H9 (cell line): ENCODE measurements around the gene SGCD. TPM values are rescaled to one million over a fixed set of nuclear protein-coding genes. Genes with fewer than 3 reads are reported as not detected.

Experiments used
- DNase-seq: peaks from one replicate; pipeline ENCODE4 v3.0.0-alpha.2; 2017
- H2AFZ ChIP-seq: one replicate; pipeline ENCODE4 v1.6.1; 2013; ENCODE audit warnings: mild to moderate bottlenecking, low read length, control low read depth, moderate library complexity
- H2AK5ac ChIP-seq: 2 replicates; pipeline ENCODE4 v1.6.1; 2013; ENCODE audit warnings: low read length, control low read depth, mixed read lengths; ENCODE audit not compliant: insufficient read length
- H2BK120ac ChIP-seq: one replicate; pipeline ENCODE4 v1.6.1; 2013; ENCODE audit warnings: low read depth, mild to moderate bottlenecking, low read length, control low read depth, inconsistent platforms; ENCODE audit not compliant: poor library complexity, severe bottlenecking
- H2BK12ac ChIP-seq: 2 replicates; pipeline ENCODE4 v1.6.1; 2013; ENCODE audit warnings: low read length, control low read depth, mixed read lengths, low read depth; ENCODE audit not compliant: insufficient read length
- H2BK15ac ChIP-seq: 2 replicates; pipeline ENCODE4 v1.6.1; 2013; ENCODE audit warnings: low read depth, low read length, control low read depth
- H2BK20ac ChIP-seq: one replicate; pipeline ENCODE4 v1.6.1; 2013; ENCODE audit warnings: low read depth, mild to moderate bottlenecking, low read length, control low read depth, inconsistent platforms; ENCODE audit not compliant: poor library complexity, severe bottlenecking
- H2BK5ac ChIP-seq: 2 replicates; pipeline ENCODE4 v1.6.1; 2013; ENCODE audit warnings: low read length, control low read depth, mixed read lengths; ENCODE audit not compliant: insufficient read length
- H3K14ac ChIP-seq: 2 replicates; pipeline ENCODE4 v1.6.1; 2013; ENCODE audit warnings: low read length, control low read depth; ENCODE audit not compliant: insufficient read depth
- H3K18ac ChIP-seq: 2 replicates; pipeline ENCODE4 v1.6.1; 2013; ENCODE audit warnings: low read depth, mild to moderate bottlenecking, mixed read lengths, low read length, control low read depth; ENCODE audit not compliant: insufficient read length
- H3K23ac ChIP-seq: 2 replicates; pipeline ENCODE4 v1.6.1; 2013; ENCODE audit warnings: low read length, control low read depth, mixed read lengths, low read depth; ENCODE audit not compliant: insufficient read length
- H3K23me2 ChIP-seq: 2 replicates; pipeline ENCODE4 v1.6.1; 2013; ENCODE audit warnings: low read depth, mild to moderate bottlenecking, mixed read lengths, low read length, control low read depth; ENCODE audit not compliant: insufficient read length, poor library complexity, severe bottlenecking
- H3K27ac ChIP-seq: 2 replicates; pipeline ENCODE4 v1.5.1; 2013; ENCODE audit warnings: low read length, control low read depth, mixed read lengths, low read depth; ENCODE audit not compliant: insufficient read length
- H3K27me3 ChIP-seq: 2 replicates; pipeline ENCODE4 v1.6.1; 2013; ENCODE audit warnings: low read length, control low read depth, inconsistent platforms; ENCODE audit not compliant: insufficient read depth
- H3K4ac ChIP-seq: 2 replicates; pipeline ENCODE4 v1.6.1; 2013; ENCODE audit warnings: low read depth, mild to moderate bottlenecking, control low read depth, inconsistent platforms, low read length, moderate library complexity
- H3K4me1 ChIP-seq: 2 replicates; pipeline ENCODE4 v1.6.1; 2013; ENCODE audit warnings: low read length, control low read depth, inconsistent platforms; ENCODE audit not compliant: insufficient read depth
- H3K4me2 ChIP-seq: 2 replicates; pipeline ENCODE4 v1.6.1; 2013; ENCODE audit warnings: low read length, control low read depth, mixed read lengths; ENCODE audit not compliant: insufficient read length, insufficient read depth
- H3K56ac ChIP-seq: 2 replicates; pipeline ENCODE4 v1.6.1; 2013; ENCODE audit warnings: low read depth, mild to moderate bottlenecking, mixed read lengths, low read length, control low read depth; ENCODE audit not compliant: insufficient read length
- H3K79me1 ChIP-seq: 2 replicates; pipeline ENCODE4 v1.6.1; 2013; ENCODE audit warnings: low read depth, mild to moderate bottlenecking, moderate library complexity, low read length, control low read depth, inconsistent platforms; ENCODE audit not compliant: insufficient read depth, poor library complexity, severe bottlenecking
- H3K79me2 ChIP-seq: 2 replicates; pipeline ENCODE4 v1.6.1; 2013; ENCODE audit warnings: low read length, control low read depth, inconsistent platforms; ENCODE audit not compliant: insufficient read depth
- H3K9ac ChIP-seq: 2 replicates; pipeline ENCODE4 v1.6.1; 2013; ENCODE audit warnings: low read length, control low read depth, mixed read lengths; ENCODE audit not compliant: insufficient read length; ENCODE audit errors: extremely low read depth
- H3K9me3 ChIP-seq: one replicate; pipeline ENCODE4 v1.6.1; 2013; ENCODE audit warnings: low read depth, low read length, inconsistent platforms; ENCODE audit not compliant: control insufficient read depth
- H3T11ph ChIP-seq: one replicate; pipeline ENCODE4 v1.6.1; 2013; ENCODE audit warnings: mild to moderate bottlenecking, low read length, control low read depth, inconsistent platforms
- H4K20me1 ChIP-seq: one replicate; pipeline ENCODE4 v1.6.1; 2013; ENCODE audit not compliant: control insufficient read depth, insufficient read length, insufficient read depth
- H4K5ac ChIP-seq: 2 replicates; pipeline ENCODE4 v1.6.1; 2013; ENCODE audit warnings: low read depth, mild to moderate bottlenecking, mixed read lengths, low read length, control low read depth; ENCODE audit not compliant: insufficient read length
- H4K8ac ChIP-seq: replicated peaks from 2 replicates; pipeline ENCODE4 v1.6.1; 2013; ENCODE audit warnings: low read length, control low read depth, mixed read lengths, low read depth; ENCODE audit not compliant: insufficient read length
- H4K91ac ChIP-seq: 2 replicates; pipeline ENCODE4 v1.6.1; 2013; ENCODE audit warnings: low read depth, mild to moderate bottlenecking, moderate library complexity, mixed read lengths, low read length, control low read depth; ENCODE audit not compliant: insufficient read length
- H3K27ac Mint-ChIP-seq, 3 experiments: 2 replicates in 2 of 3; 3 replicates in 1 of 3; pipeline ENCODE4 v1.8.0; 2020 to 2021; ENCODE audit warnings: mixed read lengths in 3 of 3, mild to moderate bottlenecking in 1 of 3, moderate library complexity in 1 of 3
- H3K27me3 Mint-ChIP-seq: 2 replicates; pipeline ENCODE4 v1.8.0; 2021; ENCODE audit warnings: low read depth, mild to moderate bottlenecking, moderate library complexity, mixed read lengths
- H3K36me3 Mint-ChIP-seq, 3 experiments: 2 replicates in 2 of 3; 3 replicates in 1 of 3; pipeline ENCODE4 v1.8.0; 2020 to 2021; ENCODE audit warnings: low read depth in 3 of 3, mixed read lengths in 3 of 3; ENCODE audit not compliant: insufficient read depth in 1 of 3
- H3K4me1 Mint-ChIP-seq, 2 experiments: 2 replicates each; pipeline ENCODE4 v1.8.0; 2020; ENCODE audit warnings: mixed read lengths in 2 of 2
- H3K4me3 Mint-ChIP-seq, 2 experiments: 2 replicates in 1 of 2; 3 replicates in 1 of 2; pipeline ENCODE4 v1.8.0; 2020 to 2021; ENCODE audit warnings: mild to moderate bottlenecking in 2 of 2, mixed read lengths in 2 of 2, moderate library complexity in 1 of 2
- H3K9me3 Mint-ChIP-seq, 2 experiments: 2 replicates in 1 of 2; 3 replicates in 1 of 2; pipeline ENCODE4 v1.8.0; 2020; ENCODE audit warnings: mild to moderate bottlenecking in 2 of 2, mixed read lengths in 2 of 2, moderate library complexity in 1 of 2
- WGBS: extraction: QIAGEN DNeasy Blood & Tissue Kit; methylation state at CpG from one replicate; pipeline ENCODE4 v1.1.7; 2013; ENCODE audit warnings: missing lambda C conversion rate, low lambda C conversion rate, mixed read lengths; ENCODE audit not compliant: insufficient read length; ENCODE audit errors: extremely low coverage; 5-methylcytosine and 5-hydroxymethylcytosine counted together
- total RNA-seq: library from RNA; stranded (reverse); gene quantifications from 2 replicates; pipeline ENCODE4 v1.2.1, GENCODE V29; 2021
- TF ChIP-seq, protein P1 (sequence below): fragments of 200-600 bp; sonication (generic); conservative IDR thresholded peaks from 3 replicates; pipeline ENCODE4 v1.8.0; 2021; ENCODE audit warnings: antibody characterized with exemption, mild to moderate bottlenecking

The SGCD gene
- total RNA-seq, 1 experiment from 2014 or later, result 0.11 TPM

DNA sequence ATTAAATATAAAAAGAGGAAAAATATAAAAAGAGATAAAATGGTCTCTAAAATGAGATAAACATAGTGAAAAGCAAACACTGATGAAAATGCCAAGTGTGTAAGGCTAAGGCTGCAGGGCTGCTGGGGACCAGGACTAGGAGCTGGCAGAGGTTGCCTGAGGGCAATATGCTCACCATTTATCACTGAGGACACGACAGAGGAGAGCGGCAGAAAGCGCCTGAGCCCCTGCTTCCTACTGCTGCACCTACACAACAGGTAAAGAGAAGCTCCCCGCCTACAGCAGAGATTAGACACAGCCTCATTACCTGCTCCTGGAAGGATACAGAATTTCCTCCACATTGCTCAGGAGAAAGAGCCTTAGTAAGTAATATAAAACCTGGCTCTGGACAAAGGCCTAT is 452.5 kb downstream of the SGCD start:
- H3K4me1 ChIP-seq, result no peaks in the 10 kb centered on the region
- WGBS, result no CpG with 5 or more reads among the region's 4 CpGs

More for the DNA sequence above, 452.5 kb downstream of the SGCD start:
- Histone ChIP-seq H3K4me2 (no peak overlapping the region), H4K8ac (no peak overlapping the region), H2BK5ac (no peak overlapping the region), H3K23ac (no peak overlapping the region), H2BK12ac (no peak overlapping the region), H3K79me1 (no peaks in the 10 kb centered on the region), H2BK20ac (no peak overlapping the region), H3K9ac (no peak overlapping the region), H2AFZ (no peak overlapping the region), H3K23me2 (no peaks in the 10 kb centered on the region), H3K14ac (no peak overlapping the region), H3K27ac (no peak overlapping the region), H3K18ac (no peak overlapping the region), H3K4ac (no peak overlapping the region), H2AK5ac (no peak overlapping the region), H4K5ac (no peak overlapping the region), H3K9me3 (no peaks in the 10 kb centered on the region), H4K91ac (no peak overlapping the region), H3K79me2 (no peaks in the 10 kb centered on the region), H4K20me1 (no peaks in the 10 kb centered on the region), H2BK120ac (no peak overlapping the region), H2BK15ac (no peak overlapping the region), H3K27me3 (no peaks in the 10 kb centered on the region), H3T11ph (no peak overlapping the region), H3K56ac (no peak overlapping the region)
- Mint-ChIP-seq H3K4me3 (no peak overlapping the region), H3K4me1 (peaks cover 0 to 5% of the 10 kb centered on the region in 2 experiments; a peak in 2 of 4 replicates), H3K27ac (no peak overlapping the region), H3K36me3 (peaks cover 4 to 10% (median 9%) of the 10 kb centered on the region in 3 experiments; a peak in 6 of 7 replicates), H3K9me3 (peaks cover 0 to 7% of the 10 kb centered on the region in 2 experiments; a peak in 3 of 5 replicates), H3K27me3 (no peaks in the 10 kb centered on the region; the same call in 1 of the 2 replicates)
- DNase-seq, result no peak
- TF ChIP-seq, protein P1, sequence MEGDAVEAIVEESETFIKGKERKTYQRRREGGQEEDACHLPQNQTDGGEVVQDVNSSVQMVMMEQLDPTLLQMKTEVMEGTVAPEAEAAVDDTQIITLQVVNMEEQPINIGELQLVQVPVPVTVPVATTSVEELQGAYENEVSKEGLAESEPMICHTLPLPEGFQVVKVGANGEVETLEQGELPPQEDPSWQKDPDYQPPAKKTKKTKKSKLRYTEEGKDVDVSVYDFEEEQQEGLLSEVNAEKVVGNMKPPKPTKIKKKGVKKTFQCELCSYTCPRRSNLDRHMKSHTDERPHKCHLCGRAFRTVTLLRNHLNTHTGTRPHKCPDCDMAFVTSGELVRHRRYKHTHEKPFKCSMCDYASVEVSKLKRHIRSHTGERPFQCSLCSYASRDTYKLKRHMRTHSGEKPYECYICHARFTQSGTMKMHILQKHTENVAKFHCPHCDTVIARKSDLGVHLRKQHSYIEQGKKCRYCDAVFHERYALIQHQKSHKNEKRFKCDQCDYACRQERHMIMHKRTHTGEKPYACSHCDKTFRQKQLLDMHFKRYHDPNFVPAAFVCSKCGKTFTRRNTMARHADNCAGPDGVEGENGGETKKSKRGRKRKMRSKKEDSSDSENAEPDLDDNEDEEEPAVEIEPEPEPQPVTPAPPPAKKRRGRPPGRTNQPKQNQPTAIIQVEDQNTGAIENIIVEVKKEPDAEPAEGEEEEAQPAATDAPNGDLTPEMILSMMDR, result no peak
